GM23338 (cell line): ENCODE measurements around the gene NPIPA5. TPM values are rescaled to one million over a fixed set of nuclear protein-coding genes. Genes with fewer than 3 reads are reported as not detected.

Experiments
- ATAC-seq: fragments of 200-7000 bp; cut with Tn5 transposase; 3 replicates; pipeline ENCODE4 v1.9.1; 2020
- DNase-seq: peaks from one replicate; pipeline ENCODE4 v3.0.0-alpha.2; 2015; ENCODE audit warnings: low spot score
- H2AFZ ChIP-seq: fragments of 200-600 bp; sonication (generic); 2 replicates; pipeline ENCODE4 v1.8.0; 2016; ENCODE audit warnings: antibody characterized with exemption, mild to moderate bottlenecking, moderate library complexity
- H3F3A ChIP-seq: fragments of 200-600 bp; sonication (generic); replicated peaks from 2 replicates; pipeline ENCODE4 v1.8.0; 2017; ENCODE audit warnings: antibody characterized with exemption, mixed run types, low read depth
- H3K27ac ChIP-seq: fragments of 200-600 bp; sonication (generic); 2 replicates; pipeline ENCODE4 v1.6.1; 2016; ENCODE audit warnings: low read depth
- H3K27me3 ChIP-seq: fragments of 200-600 bp; sonication (generic); 2 replicates; pipeline ENCODE4 v1.8.0; 2016; ENCODE audit warnings: mild to moderate bottlenecking, mixed run types, moderate library complexity; ENCODE audit not compliant: insufficient read depth
- H3K36me3 ChIP-seq: fragments of 200-600 bp; sonication (generic); 2 replicates; pipeline ENCODE4 v1.8.0; 2016; ENCODE audit warnings: mild to moderate bottlenecking; ENCODE audit not compliant: insufficient read depth
- H3K4me1 ChIP-seq: fragments of 200-600 bp; sonication (generic); 2 replicates; pipeline ENCODE4 v1.8.0; 2016; ENCODE audit warnings: mild to moderate bottlenecking, moderate library complexity; ENCODE audit not compliant: insufficient read depth
- H3K4me2 ChIP-seq: fragments of 200-600 bp; sonication (generic); 2 replicates; pipeline ENCODE4 v1.7.1; 2017; ENCODE audit warnings: mixed run types
- H3K4me3 ChIP-seq: fragments of 200-600 bp; sonication (generic); 2 replicates; pipeline ENCODE4 v1.6.1; 2016; ENCODE audit warnings: mixed run types
- H3K79me2 ChIP-seq: fragments of 200-600 bp; sonication (generic); replicated peaks from 2 replicates; pipeline ENCODE4 v1.8.0; 2017; ENCODE audit warnings: mild to moderate bottlenecking; ENCODE audit not compliant: insufficient read depth
- H3K9me2 ChIP-seq: fragments of 200-600 bp; sonication (generic); 2 replicates; pipeline ENCODE4 v1.8.0; 2017; ENCODE audit not compliant: insufficient read depth
- H4K20me1 ChIP-seq: fragments of 200-600 bp; sonication (generic); replicated peaks from 2 replicates; pipeline ENCODE4 v1.8.0; 2017; ENCODE audit warnings: mild to moderate bottlenecking; ENCODE audit not compliant: insufficient read depth
- H3K27ac Mint-ChIP-seq: 2 replicates; pipeline ENCODE4 v1.8.0; 2020; ENCODE audit warnings: inconsistent platforms, mild to moderate bottlenecking, moderate library complexity, mixed read lengths
- H3K27me3 Mint-ChIP-seq: 3 replicates; pipeline ENCODE4 v1.8.0; 2022; ENCODE audit warnings: low read depth, mild to moderate bottlenecking, moderate library complexity, mixed read lengths, inconsistent platforms; ENCODE audit not compliant: insufficient read depth, poor library complexity
- H3K36me3 Mint-ChIP-seq: 3 replicates; pipeline ENCODE4 v1.8.0; 2021; ENCODE audit warnings: low read depth, mild to moderate bottlenecking, inconsistent platforms, moderate library complexity, mixed read lengths
- H3K4me1 Mint-ChIP-seq: 3 replicates; pipeline ENCODE4 v1.8.0; 2020; ENCODE audit warnings: mild to moderate bottlenecking, inconsistent platforms, mixed read lengths
- H3K4me3 Mint-ChIP-seq: 3 replicates; pipeline ENCODE4 v1.8.0; 2021; ENCODE audit warnings: moderate library complexity, mild to moderate bottlenecking, inconsistent platforms, mixed read lengths
- H3K9me3 Mint-ChIP-seq: 3 replicates; pipeline ENCODE4 v1.8.0; 2020; ENCODE audit warnings: moderate library complexity, mild to moderate bottlenecking, inconsistent platforms, mixed read lengths
- CTCF ChIP-seq, 2 experiments: fragments of 200-600 bp in 1 of 2; sonication (generic) in 1 of 2; conservative IDR thresholded peaks; 2 replicates each; pipeline versions ENCODE4 v1.5.1 to v1.6.1; 2016 to 2017; ENCODE audit warnings: antibody characterized with exemption in 2 of 2, low read depth in 2 of 2, mild to moderate bottlenecking in 2 of 2, moderate library complexity in 1 of 2
- ETS1 ChIP-seq: IDR thresholded peaks from 2 replicates; pipeline ENCODE4 v1.6.1; 2016; ENCODE audit warnings: antibody characterized with exemption
- EZH2 ChIP-seq: fragments of 200-600 bp; sonication (generic); IDR thresholded peaks from one replicate; pipeline ENCODE4 v1.8.0; 2017; ENCODE audit warnings: antibody characterized with exemption, mild to moderate bottlenecking, low read depth; ENCODE audit not compliant: unreplicated experiment
- EZH2phosphoT487 ChIP-seq: fragments of 200-600 bp; sonication (generic); IDR thresholded peaks from one replicate; pipeline ENCODE4 v1.8.1; 2018; ENCODE audit warnings: antibody characterized with exemption; ENCODE audit not compliant: unreplicated experiment
- JUNB ChIP-seq: IDR thresholded peaks from one replicate; pipeline ENCODE4 v1.6.1; 2016; ENCODE audit warnings: antibody characterized with exemption; ENCODE audit not compliant: unreplicated experiment
- POLR2AphosphoS5 ChIP-seq: IDR thresholded peaks from 2 replicates; pipeline ENCODE4 v1.6.1; 2016; ENCODE audit warnings: antibody characterized with exemption, low read depth
- REST ChIP-seq: IDR thresholded peaks from one replicate; pipeline ENCODE4 v1.6.1; 2018; ENCODE audit warnings: antibody characterized with exemption; ENCODE audit not compliant: unreplicated experiment
- STAT1 ChIP-seq: IDR thresholded peaks from one replicate; pipeline ENCODE4 v1.6.1; 2016; ENCODE audit warnings: antibody characterized with exemption; ENCODE audit not compliant: unreplicated experiment
- ZNF331 ChIP-seq: fragments of 250-450 bp; sonication (Bioruptor Pico); IDR thresholded peaks from 2 replicates; pipeline ENCODE4 v1.5.0; 2020; ENCODE audit warnings: low read depth, mild to moderate bottlenecking, moderate library complexity
- ZNF462 ChIP-seq: fragments of 250-450 bp; sonication (Bioruptor Pico); IDR thresholded peaks from 2 replicates; pipeline ENCODE4 v1.5.0; 2020; ENCODE audit warnings: mild to moderate bottlenecking, moderate library complexity
- polyA plus RNA-seq: library from polyadenylated mRNA; unstranded; fragments of >200 nt; fragmentation: Nextera tagmentation; extraction: Ambion mirVana; gene quantifications from 2 replicates; pipeline ENCODE4 v1.2.1, GENCODE V29; 2016
- total RNA-seq: library from RNA; depleted of rRNA; stranded (reverse); fragments of >200 nt; shearing (Covaris generic); gene quantifications from 2 replicates; pipeline ENCODE4 v1.2.3, GENCODE V29; 2014

The NPIPA5 gene
- total and polyA plus RNA-seq, 2 experiments from 2014 or later, result 0.56 to 2.7 TPM

GRCh38 chr16:15403392-15403995, 25.4 kb upstream of the NPIPA5 start:
- no peaks in the 10 kb centered on the region for H3K9me2 ChIP-seq
- Mint-ChIP-seq H3K9me3 (no peaks in the 10 kb centered on the region; the same call in 2 of the 3 replicates), H3K4me3 (no peak overlapping the region)

More at GRCh38 chr16:15403392-15403995, 25.4 kb upstream of the NPIPA5 start:
- peak overlapping the region; percentile 40; the same call in 1 of the 2 replicates for H3K27ac ChIP-seq
- H3K4me1 ChIP-seq, result peaks cover 12% of the 10 kb centered on the region
- H3K4me1 Mint-ChIP-seq, result peaks cover 23% of the 10 kb centered on the region
- H3F3A ChIP-seq, result no peaks in the 10 kb centered on the region; the same call in 1 of the 2 replicates
- TF ChIP-seq EZH2 (no peak), EZH2phosphoT487 (no peak), ETS1 (no peak), POLR2AphosphoS5 (no peak), CTCF (conservative IDR thresholded peaks at IDR 0.05; ENCODE audit: low read depth in 2 of 2) (no peak), REST (no peak), ZNF462 (CRISPR knock-in tag) (no peak), JUNB (no peak), ZNF331 (CRISPR knock-in tag) (no peak), STAT1 (no peak)
- H3K4me3 ChIP-seq, result no peak overlapping the region
- DNase-seq (peak; percentile 36), ATAC-seq (peak; percentile 69)
- H3K36me3 ChIP-seq, result no peaks in the 10 kb centered on the region; the same call in 1 of the 2 replicates
- H3K4me2 ChIP-seq, result no peak overlapping the region
- H3K27me3 ChIP-seq, result no peaks in the 10 kb centered on the region
- H3K79me2 ChIP-seq, result no peaks in the 10 kb centered on the region
- H4K20me1 ChIP-seq, result no peaks in the 10 kb centered on the region
- H3K27ac Mint-ChIP-seq, result no peak overlapping the region; the same call in 1 of the 2 replicates
- peaks cover 12% of the 10 kb centered on the region; the same call in 2 of the 3 replicates for H3K36me3 Mint-ChIP-seq
- peaks cover 3% of the 10 kb centered on the region for H3K27me3 Mint-ChIP-seq
- H2AFZ ChIP-seq, result no peak overlapping the region
